ENCODE measurements around the gene FAM13C. TPM values are rescaled to one million over a fixed set of nuclear protein-coding genes. Genes with fewer than 3 reads are reported as not detected.

Gene FAM13C
- total RNA-seq, 1 donor from 2014 or later: 5.1 TPM

DNA sequence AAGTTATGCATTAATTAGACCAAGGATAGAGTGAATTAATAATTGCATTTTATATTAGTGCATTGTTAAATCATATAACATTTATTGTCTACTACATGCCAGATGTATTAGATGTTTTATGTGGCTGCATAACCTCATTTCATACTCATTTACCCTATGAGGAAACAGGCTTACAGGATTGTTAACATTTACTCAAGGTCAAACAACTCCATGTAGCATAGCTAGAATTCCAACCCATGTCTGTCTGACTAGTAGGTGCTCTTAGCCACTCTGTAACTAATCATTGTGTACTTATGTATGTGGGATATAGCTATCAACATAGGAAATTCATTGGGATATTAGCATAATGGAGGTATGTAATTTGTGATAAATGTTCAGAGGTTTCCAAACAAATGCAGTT is 139.6 kb downstream of the FAM13C start:
- no peaks in the 10 kb centered on the region for H3K4me1 Mint-ChIP-seq (ENCODE audit: low read depth)
- H3K36me3 Mint-ChIP-seq (ENCODE audit: low read depth): no peaks in the 10 kb centered on the region
- H3K9me3 Mint-ChIP-seq (ENCODE audit: low read depth): no peaks in the 10 kb centered on the region
- H3K27me3 Mint-ChIP-seq (ENCODE audit: low read depth): no peaks in the 10 kb centered on the region
- H3K27ac Mint-ChIP-seq (ENCODE audit: unreplicated experiment): no peak overlapping the region
- no peak overlapping the region for H3K4me3 Mint-ChIP-seq (ENCODE audit: unreplicated experiment)
- DNase-seq (ENCODE audit: low spot score): no peak
- TF ChIP-seq CTCF (IDR thresholded peaks at IDR 0.05): no peak

- no peaks in the 10 kb centered on the region for H3K36me3 Mint-ChIP-seq (ENCODE audit: low read depth)
- H3K4me3 Mint-ChIP-seq (ENCODE audit: unreplicated experiment): no peak overlapping the region
- no peak for TF ChIP-seq CTCF (IDR thresholded peaks at IDR 0.05)
- no peak for DNase-seq (ENCODE audit: low spot score)
- no peaks in the 10 kb centered on the region for H3K9me3 Mint-ChIP-seq (ENCODE audit: low read depth)
- no peak overlapping the region for H3K27ac Mint-ChIP-seq (ENCODE audit: unreplicated experiment)
- peaks cover 35% of the 10 kb centered on the region for H3K27me3 Mint-ChIP-seq (ENCODE audit: low read depth)
- no peaks in the 10 kb centered on the region for H3K4me1 Mint-ChIP-seq (ENCODE audit: low read depth)
Observed at GRCh38 chr10:59216178-59216869, 146.0 kb downstream of the FAM13C start.

DNA sequence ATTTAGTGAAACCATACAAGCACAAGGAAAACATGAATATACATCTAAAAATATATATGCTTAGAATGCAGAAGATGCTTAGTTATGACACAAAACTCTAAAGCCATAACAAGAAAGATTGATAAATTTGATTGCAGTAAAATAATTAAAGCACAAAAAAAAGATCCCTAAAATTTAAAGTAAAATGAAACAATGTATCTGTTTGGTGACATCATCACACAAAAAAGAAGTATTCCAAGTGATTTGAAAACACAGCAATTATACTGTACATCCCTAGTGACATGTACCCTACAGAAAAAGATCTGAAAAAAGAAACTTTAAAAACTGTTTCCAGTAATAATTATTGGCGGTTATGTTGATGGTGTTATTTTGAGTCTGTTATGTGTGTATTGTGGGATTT is 148.2 kb downstream of the FAM13C start:
- no peaks in the 10 kb centered on the region for H3K9me3 Mint-ChIP-seq (ENCODE audit: low read depth)
- no peaks in the 10 kb centered on the region for H3K4me1 Mint-ChIP-seq (ENCODE audit: low read depth)
- DNase-seq (ENCODE audit: low spot score): no peak
- H3K4me3 Mint-ChIP-seq (ENCODE audit: unreplicated experiment): no peak overlapping the region
- TF ChIP-seq CTCF (IDR thresholded peaks at IDR 0.05): no peak
- no peak overlapping the region for H3K27ac Mint-ChIP-seq (ENCODE audit: unreplicated experiment)
- H3K36me3 Mint-ChIP-seq (ENCODE audit: low read depth): no peaks in the 10 kb centered on the region
- H3K27me3 Mint-ChIP-seq (ENCODE audit: low read depth): peaks cover 35% of the 10 kb centered on the region

GRCh38 chr10:59212301-59212798 is 150.0 kb downstream of the FAM13C start:
- no peak overlapping the region for H3K27ac Mint-ChIP-seq (ENCODE audit: unreplicated experiment)
- TF ChIP-seq CTCF (IDR thresholded peaks at IDR 0.05): no peak
- DNase-seq (ENCODE audit: low spot score): no peak
- no peak overlapping the region for H3K4me3 Mint-ChIP-seq (ENCODE audit: unreplicated experiment)
- peaks cover 3% of the 10 kb centered on the region for H3K9me3 Mint-ChIP-seq (ENCODE audit: low read depth)
- H3K4me1 Mint-ChIP-seq (ENCODE audit: low read depth): no peaks in the 10 kb centered on the region
- peaks cover 37% of the 10 kb centered on the region for H3K27me3 Mint-ChIP-seq (ENCODE audit: low read depth)
- peaks cover 3% of the 10 kb centered on the region for H3K36me3 Mint-ChIP-seq (ENCODE audit: low read depth)

GRCh38 chr10:59206204-59206720 is 156.1 kb downstream of the FAM13C start:
- Mint-ChIP-seq H3K27me3 (ENCODE audit: low read depth) (peaks cover 3% of the 10 kb centered on the region), H3K4me1 (ENCODE audit: low read depth) (no peaks in the 10 kb centered on the region), H3K9me3 (ENCODE audit: low read depth) (peaks cover 3% of the 10 kb centered on the region), H3K36me3 (ENCODE audit: low read depth) (peaks cover 4% of the 10 kb centered on the region), H3K4me3 (ENCODE audit: unreplicated experiment) (no peak overlapping the region), H3K27ac (ENCODE audit: unreplicated experiment) (no peak overlapping the region)
- no peak for TF ChIP-seq CTCF (IDR thresholded peaks at IDR 0.05)
- DNase-seq (ENCODE audit: low spot score): no peak

Other genes with a start within 250 kb of the FAM13C start
- gene PHYHIPL, start 185.9 kb downstream of the FAM13C start, total RNA-seq: 0.15 to 0.70 TPM (median 0.20 TPM) in 3 replicates